ENCODE data around the gene MTERF2. TPM values are rescaled to one million over a fixed set of nuclear protein-coding genes. Genes with fewer than 3 reads are reported as not detected.

Gene MTERF2
- polyA plus RNA-seq, 3 donors, result 0.54 to 1.2 (median 0.73) TPM

DNA sequence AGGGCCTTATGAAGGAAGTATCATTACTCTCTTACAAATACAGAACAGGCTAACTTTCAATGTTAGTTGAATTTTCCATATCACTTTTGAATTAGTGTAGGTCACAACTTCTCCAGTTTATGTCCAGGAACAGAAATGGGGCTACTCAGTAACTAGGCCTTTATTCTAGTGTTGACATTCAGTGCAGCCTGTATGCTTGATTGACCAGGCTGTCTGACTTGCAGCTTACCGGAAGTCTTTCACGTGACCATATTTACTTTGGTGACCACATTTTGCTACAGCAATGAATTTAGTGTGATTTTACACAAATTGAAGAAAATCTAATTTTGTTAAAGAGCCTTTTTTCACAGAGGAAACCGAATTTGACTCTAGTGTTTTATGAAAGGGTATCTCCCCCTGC is 12.4 kb downstream of the MTERF2 start:
- H3K27me3 Mint-ChIP-seq (ENCODE audit: low read depth in 3 of 3), result no peaks in the 10 kb centered on the region
- no peak overlapping the region for H3K27ac Mint-ChIP-seq
- 60% methylated on average over 1 of the region's 3 CpGs for WGBS (ENCODE audit: insufficient coverage)
- intact Hi-C loops (cut with micrococcal nuclease), result no loop called here
- Histone ChIP-seq H4K20me1 (ENCODE audit: insufficient read depth, low read length) (no peaks in the 10 kb centered on the region), H3K4me1 (ENCODE audit: control insufficient read depth in 1 of 2, insufficient read depth in 2 of 2, low read length in 2 of 2) (no peaks in the 10 kb centered on the region), H3K79me2 (ENCODE audit: insufficient read depth, low read length) (no peaks in the 10 kb centered on the region), H3K27me3 (ENCODE audit: control insufficient read depth in 2 of 2, insufficient read depth in 2 of 2, low read length in 2 of 2) (no peaks in the 10 kb centered on the region), H3K36me3 (replicated peaks in 1 of 2; ENCODE audit: control insufficient read depth in 1 of 2, insufficient read depth in 2 of 2, low read length in 2 of 2) (peaks cover 0 to 10% of the 10 kb centered on the region in 2 donors), H3K27ac (ENCODE audit: low read depth in 1 of 2, low read length in 2 of 2) (no peak overlapping the region), H3K4me2 (replicated peaks; ENCODE audit: extremely low read depth, low read length, poor library complexity, severe bottlenecking) (no peak overlapping the region), H3K9ac (ENCODE audit: insufficient read depth, low read length, poor library complexity, severe bottlenecking) (no peak overlapping the region), H3K9me3 (replicated peaks in 1 of 2; ENCODE audit: control insufficient read depth in 1 of 2, insufficient read depth in 1 of 2, low read length in 2 of 2) (no peaks in the 10 kb centered on the region), H2AFZ (ENCODE audit: insufficient read depth, low read depth, low read length, poor library complexity, severe bottlenecking) (no peak overlapping the region), H3K4me3 (replicated peaks in 1 of 3; ENCODE audit: low read depth in 2 of 3, low read length in 3 of 3) (no peak overlapping the region)
- H3K36me3 Mint-ChIP-seq, result peaks cover 4 to 15% of the 10 kb centered on the region in 2 donors
- no peaks in the 10 kb centered on the region for H3K9me3 Mint-ChIP-seq
- no peak overlapping the region for H3K4me3 Mint-ChIP-seq
- no peak for DNase-seq
- no peaks in the 10 kb centered on the region for H3K4me1 Mint-ChIP-seq
- no peak for TF ChIP-seq CTCF (IDR thresholded peaks at IDR 0.05)

GRCh38 chr12:106973545-106973944 is 13.4 kb downstream of the MTERF2 start:
- H3K9me3 Mint-ChIP-seq, result no peaks in the 10 kb centered on the region
- Histone ChIP-seq H3K79me2 (ENCODE audit: insufficient read depth, low read length) (no peaks in the 10 kb centered on the region), H3K4me3 (replicated peaks in 1 of 3; ENCODE audit: low read depth in 2 of 3, low read length in 3 of 3) (no peak overlapping the region), H2AFZ (ENCODE audit: insufficient read depth, low read depth, low read length, poor library complexity, severe bottlenecking) (no peak overlapping the region), H3K27me3 (ENCODE audit: control insufficient read depth in 2 of 2, insufficient read depth in 2 of 2, low read length in 2 of 2) (no peaks in the 10 kb centered on the region), H4K20me1 (ENCODE audit: insufficient read depth, low read length) (no peaks in the 10 kb centered on the region), H3K9me3 (replicated peaks in 1 of 2; ENCODE audit: control insufficient read depth in 1 of 2, insufficient read depth in 1 of 2, low read length in 2 of 2) (no peaks in the 10 kb centered on the region), H3K4me1 (ENCODE audit: control insufficient read depth in 1 of 2, insufficient read depth in 2 of 2, low read length in 2 of 2) (no peaks in the 10 kb centered on the region), H3K9ac (ENCODE audit: insufficient read depth, low read length, poor library complexity, severe bottlenecking) (no peak overlapping the region), H3K36me3 (replicated peaks in 1 of 2; ENCODE audit: control insufficient read depth in 1 of 2, insufficient read depth in 2 of 2, low read length in 2 of 2) (peaks cover 0 to 10% of the 10 kb centered on the region in 2 donors), H3K27ac (ENCODE audit: low read depth in 1 of 2, low read length in 2 of 2) (no peak overlapping the region), H3K4me2 (replicated peaks; ENCODE audit: extremely low read depth, low read length, poor library complexity, severe bottlenecking) (no peak overlapping the region)
- intact Hi-C loops (cut with micrococcal nuclease), result no loop called here
- H3K36me3 Mint-ChIP-seq, result peaks cover 7 to 15% of the 10 kb centered on the region in 2 donors
- H3K4me3 Mint-ChIP-seq, result no peak overlapping the region
- no peak overlapping the region for H3K27ac Mint-ChIP-seq
- no peak for TF ChIP-seq CTCF (IDR thresholded peaks at IDR 0.05)
- peaks cover 0 to 2% (median 0%) of the 10 kb centered on the region in 3 donors for H3K27me3 Mint-ChIP-seq (ENCODE audit: low read depth in 3 of 3)
- no peaks in the 10 kb centered on the region for H3K4me1 Mint-ChIP-seq
- DNase-seq, result no peak

Measured in CD14-positive monocyte (primary cell).